Globus pallidus (tissue), 1 donor: Measurements from ENCODE around the gene ST3GAL5.
"Not testable (repeated sequence)": the region's sequence is repeated elsewhere in the genome, so short reads cannot be mapped to it uniquely, and the experiment has no call there.

Experiments
- DNase-seq: peaks from one replicate; pipeline ENCODE4 v3.0.0-alpha.2; 2015; ENCODE audit warnings: low spot score

The ST3GAL5 gene

DNA sequence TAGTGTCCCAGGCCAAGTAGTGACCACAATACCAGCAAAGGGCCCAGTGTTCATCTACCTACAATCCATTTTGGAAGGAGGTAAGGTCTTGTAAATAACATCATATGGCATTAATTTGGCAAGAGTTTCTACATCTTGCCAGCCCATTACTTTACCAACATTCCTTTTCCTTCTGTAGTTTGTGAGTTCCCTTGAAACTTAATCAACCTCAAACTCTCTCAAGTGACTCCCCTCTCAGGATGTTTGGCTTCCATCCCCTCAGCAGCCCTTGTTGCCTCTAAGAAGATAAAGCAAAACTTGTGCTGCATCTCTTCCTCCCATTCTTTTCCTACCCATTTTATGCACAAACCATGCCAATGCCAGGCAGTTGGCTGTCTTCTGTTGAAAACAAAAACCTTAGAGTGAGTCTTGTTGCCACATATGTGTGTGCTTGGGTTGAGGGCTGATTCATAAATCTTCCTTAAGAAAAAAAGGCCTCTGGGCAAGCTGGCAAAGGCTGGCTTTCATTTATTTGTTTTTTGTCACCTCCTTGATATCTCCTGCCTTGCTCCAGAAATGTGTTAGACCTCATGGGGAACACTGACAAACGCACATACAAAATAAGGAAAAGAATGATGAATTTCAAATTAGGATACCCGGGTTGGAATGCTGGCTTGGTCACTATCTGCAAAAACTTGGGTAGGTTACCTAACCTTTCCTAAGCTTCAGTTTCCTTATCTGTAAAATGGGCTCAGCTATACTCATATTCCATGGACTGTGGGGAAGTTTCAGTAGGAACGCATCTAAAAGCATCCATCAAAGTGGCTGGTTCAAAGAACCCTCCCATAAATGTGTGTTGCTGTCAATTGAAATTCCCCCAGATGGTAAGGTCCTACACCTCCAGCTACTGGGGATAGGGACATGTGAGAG is 29.4 kb upstream of the ST3GAL5 start:
- DNase-seq = no peak

DNA sequence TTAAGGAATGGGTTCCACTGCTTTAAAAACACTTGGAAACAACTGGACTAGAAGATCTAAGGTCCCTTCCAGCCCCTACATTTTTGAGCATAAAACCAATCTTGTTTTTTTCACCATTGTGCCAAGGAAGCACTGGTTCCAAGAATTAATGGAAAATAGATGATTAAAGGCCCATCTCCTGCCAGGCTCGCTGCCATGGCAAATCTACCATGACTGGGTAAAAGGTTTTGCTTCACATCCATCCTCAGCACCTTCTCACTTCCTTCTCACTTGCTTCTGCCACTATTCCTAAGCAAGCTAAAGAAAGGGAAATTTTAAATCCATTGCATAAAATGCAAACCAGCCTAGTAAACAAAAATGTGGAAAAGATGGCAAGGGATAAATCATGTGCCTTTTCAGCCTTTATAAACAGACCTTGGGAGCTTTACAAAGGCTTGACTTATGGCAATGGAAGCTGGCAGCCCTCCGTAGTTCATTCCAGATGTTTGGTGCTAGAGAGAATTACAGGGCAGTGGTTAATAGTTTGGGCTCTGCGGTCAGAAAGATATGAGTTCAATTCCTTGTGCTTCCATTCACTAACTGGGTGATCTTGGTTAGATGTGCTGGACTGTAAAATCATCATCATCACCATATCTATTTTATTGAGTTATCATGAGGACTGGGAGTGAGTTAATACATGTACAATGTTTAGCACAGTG is 27.0 kb upstream of the ST3GAL5 start:
- no peak for DNase-seq

DNA sequence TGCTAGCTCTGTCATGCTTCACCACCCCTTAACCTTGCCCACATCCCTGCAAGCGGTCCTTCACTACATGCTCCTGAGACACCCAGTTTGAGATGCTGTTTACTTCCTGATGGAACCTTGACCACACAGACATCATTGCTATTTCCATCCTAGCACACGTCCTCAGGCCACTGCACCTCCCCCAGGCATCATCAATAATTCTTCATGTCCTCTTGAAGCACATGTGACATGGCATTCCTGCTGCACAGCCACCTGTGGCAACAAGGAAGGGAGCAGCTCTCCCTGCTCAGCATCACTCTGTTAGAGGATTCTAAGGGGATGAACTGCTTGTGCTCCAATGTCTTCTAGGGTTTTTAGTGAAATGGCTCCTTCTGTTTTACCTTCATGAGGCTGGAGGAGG is 26.1 kb upstream of the ST3GAL5 start:
- DNase-seq = no peak

DNA sequence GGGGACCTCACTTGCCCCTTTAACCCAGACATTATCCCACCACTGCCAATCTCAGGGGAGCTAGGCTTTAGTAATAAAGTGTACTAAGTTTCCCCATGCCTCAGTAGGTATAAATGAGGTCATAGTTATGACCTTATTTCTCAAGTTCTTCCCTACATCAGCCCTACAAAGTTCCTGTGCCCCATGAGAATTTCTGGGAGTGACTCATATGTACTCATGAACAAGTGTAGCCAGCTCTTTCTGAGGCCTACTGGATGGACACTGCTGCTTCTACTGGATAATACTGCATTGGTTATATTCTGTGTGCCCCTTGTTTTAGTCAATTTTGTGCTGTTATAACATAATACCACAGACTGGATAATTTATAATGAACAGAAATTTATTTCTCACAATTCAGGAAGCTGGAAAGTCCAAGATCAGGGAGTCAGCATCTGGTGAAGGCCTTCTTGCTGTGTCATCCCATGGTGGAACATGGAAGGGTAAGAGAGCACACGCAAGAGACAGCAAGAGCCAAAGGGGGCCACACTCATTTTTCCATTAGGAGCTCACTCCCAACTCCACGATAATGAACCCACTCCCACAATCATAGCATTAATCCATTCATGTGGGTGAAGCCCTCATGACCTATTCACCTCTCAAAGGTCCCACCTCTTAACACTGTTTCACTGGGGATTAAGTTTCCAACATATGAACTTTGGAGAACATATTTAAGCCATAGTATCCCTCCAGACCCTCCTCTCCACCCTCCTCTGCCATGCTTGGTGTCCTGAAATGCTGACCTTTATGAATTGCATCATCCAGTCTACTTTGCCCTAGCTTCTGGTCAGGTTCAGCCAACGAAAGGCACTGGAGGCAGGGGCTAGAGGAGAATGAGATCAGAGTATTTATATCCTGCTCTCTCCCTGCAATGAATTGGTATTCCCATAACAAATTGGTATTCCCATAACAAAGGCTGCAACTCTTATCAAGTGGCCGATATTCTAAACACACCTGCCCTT is 25.4 kb upstream of the ST3GAL5 start:
- DNase-seq = no peak

DNA sequence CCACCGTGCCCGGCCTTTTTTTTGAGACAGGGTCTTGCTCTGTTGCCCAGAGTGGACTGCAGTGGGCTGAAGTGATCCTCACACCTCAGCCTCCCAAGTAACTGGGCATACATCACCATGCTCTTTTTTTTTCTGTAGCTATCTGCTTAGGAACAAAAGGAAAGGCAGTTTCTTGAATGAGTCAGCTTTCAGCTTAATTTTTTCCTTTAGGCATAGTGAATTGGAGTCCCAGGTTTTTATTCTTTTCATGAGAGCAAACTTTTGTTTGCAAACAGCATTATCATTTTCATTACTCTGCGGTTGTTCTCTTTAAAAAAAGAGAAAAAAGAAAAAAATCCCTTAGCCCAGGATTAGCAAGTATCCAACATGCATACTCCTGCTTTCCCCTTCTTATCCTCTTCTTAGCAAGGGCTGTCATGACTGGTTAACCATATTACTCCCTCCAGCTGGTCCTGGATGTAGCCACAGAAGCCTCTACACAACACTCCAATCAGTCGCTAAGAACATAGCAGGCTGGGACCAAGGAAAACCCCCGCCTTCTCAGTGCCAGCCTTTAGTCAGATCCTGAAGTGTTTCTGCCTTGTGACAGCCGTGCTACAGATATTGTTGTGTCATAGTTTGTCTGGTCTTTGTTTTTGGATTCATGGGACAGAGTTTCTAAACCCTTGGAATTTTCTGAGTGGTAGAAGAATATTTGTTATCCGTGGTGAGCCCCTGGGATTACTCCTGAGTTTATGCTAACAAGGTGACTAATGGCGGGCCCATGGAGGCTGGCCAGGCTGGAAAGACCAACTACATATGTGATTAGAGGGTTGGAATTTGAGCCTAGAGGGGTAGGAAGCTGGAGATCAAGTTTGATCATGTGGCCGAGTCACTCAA is 23.3 kb upstream of the ST3GAL5 start:
- DNase-seq = no peak

DNA sequence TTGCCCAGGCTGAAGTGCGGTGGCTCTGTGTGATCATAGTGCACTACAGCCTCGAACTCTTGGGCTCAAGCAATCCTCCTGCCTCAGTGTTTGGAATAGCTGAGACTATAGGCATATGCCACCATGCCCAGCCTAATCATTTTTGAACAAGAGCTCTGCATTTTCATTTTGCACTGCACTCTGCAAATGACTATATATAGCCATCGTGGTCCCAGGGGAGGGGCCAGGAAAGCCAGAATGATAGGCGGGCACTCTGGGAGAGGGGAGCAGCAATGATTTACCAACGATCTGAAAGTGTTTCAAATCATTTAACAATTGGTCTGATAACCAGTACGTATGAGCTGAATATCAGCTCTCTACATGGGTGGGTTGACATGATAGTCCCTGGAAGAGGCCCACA is 22.3 kb upstream of the ST3GAL5 start:
- no peak for DNase-seq

DNA sequence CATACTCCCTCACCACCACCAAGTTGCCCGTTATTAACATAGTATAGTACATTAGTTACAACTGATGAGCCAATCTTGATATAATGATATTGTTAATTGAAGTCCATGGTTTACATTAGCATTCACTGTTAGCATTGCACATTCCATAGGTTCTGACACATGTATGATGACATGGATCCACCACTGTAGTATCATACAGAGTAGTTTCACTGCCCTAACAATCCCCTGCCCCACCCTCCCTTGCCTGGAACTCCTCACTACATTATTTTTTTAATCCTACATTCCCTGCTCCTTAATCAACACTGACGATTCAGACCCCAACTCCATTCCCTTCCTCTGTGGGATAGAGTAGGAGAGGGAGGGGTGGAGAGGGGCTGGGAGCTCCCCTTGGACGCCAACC is 20.2 kb upstream of the ST3GAL5 start:
- DNase-seq = no peak

DNA sequence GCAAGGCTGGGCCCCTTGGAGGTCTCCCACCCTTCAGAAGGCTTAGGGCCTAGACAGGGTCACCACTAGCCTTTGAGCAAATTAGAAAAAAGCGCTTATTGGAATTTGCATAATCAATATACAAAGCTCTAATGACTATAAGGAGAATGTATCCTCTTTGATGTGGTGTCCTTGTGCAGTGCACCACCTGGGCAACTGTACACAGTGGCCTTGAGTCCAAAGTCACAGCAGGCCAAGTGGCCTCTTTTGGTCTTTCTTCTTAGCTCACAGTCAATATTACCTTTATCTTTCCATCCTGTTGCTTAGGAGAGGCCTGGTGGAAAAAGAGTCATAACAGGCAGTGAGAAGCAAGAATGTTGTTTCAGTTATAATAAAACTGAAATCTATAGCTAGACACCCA is 19.7 kb upstream of the ST3GAL5 start:
- no peak for DNase-seq

DNA sequence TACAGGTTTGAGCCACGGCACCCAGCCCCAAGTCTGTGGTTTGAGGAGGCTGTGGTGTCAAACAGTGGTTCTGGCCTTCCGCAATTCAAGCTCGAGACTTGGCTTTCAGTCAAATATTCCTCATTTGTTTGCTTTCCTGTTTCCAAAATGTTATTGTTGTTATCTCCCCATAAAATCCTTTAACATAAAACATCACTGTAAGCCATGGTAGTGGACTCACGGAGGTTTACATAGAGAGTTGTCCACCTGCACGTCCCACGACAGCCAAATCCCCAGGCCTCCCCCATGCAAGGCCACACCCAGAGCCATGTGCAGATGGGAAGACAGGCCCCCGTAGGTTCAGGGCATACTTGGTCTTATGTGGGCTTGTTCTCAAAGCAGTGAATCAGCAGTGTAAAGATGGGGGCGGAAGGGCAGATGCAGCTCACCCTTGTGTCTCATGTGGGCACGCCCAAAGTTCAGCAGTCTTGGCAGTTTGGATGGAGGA is 18.9 kb upstream of the ST3GAL5 start:
- no peak for DNase-seq

DNA sequence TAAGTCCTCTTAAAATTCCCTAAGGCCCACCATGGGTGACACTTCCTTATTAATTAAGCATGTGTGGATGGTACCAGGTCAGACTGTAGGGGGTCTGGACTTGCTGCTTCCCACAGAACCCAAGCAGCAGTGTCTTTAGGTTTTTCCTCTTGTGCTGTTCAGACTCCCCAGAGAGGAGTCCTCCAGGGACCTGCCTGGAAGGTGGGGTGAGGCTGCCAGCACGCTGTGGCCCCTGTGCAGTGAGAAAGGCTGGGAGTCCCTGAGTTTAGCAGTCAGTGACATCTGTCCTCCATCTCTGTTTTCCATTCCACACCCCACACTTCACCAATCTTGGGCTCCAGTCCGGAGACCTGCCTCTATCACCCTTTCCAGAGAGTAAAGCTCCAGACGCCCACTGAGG is 18.0 kb upstream of the ST3GAL5 start:
- DNase-seq = no peak

DNA sequence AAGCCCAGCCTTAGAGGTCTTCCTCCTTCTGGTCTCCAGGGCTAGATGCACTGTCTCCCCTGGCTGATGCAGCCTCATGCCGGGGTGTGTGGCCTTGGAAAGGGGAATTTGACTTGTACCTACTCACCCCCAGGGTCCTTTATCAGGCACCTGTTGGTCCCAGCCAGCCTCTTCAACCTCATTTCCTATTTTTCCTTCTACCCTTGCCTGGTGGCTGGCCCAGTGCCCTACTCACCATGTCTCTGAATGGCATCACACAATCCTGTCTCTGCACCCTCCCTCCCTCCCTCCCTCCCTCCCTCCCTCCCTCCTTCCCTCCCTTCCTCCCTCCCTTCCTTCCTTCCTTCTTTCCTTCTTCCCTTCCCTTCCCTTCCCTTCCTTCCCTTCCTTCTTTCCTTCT is 17.1 kb upstream of the ST3GAL5 start:
- DNase-seq = no peak

DNA sequence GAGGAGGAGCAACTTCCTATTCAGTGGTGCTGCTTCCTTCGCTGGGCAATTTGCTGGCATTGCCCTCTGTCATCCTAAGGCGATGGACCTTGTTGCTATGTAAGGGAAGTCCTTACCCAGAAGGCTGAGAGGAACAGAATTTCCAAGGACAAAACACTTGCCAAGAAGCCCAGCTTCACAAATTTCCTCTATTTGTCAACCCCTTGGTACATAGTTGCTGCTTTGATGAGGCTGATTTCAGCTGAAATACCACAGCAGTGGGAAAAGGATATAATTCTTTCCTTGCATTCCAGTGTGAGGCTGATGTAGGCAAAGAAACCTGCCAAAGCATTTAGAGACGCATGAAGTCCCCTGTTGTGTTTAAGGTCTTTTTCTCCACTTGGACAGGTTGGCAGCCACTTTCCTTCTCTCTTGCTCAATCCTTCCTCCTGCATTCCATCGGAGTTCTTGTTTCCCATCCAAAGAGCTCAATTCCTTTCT is 16.4 kb upstream of the ST3GAL5 start:
- DNase-seq = peak; percentile 74

DNA sequence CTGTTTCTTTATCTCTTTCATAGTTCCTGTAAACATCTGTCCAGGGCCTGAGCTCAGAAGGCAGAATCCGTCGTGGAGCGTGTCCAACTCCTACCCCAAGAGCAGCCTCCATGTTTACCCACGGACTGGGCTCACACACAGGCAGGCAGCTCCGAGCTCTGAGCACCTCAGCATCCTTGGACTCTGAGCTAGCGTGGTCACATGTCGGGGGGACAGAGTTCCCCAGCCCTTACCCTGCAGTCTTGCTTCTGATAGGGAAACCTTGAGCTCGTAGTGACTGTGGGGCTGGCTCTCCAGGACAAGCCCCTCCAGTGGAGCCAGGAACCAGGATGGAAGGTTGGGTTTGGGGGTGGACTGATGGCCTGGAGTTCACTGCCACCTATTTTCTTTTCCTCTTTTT is 15.1 kb upstream of the ST3GAL5 start:
- DNase-seq = no peak

DNA sequence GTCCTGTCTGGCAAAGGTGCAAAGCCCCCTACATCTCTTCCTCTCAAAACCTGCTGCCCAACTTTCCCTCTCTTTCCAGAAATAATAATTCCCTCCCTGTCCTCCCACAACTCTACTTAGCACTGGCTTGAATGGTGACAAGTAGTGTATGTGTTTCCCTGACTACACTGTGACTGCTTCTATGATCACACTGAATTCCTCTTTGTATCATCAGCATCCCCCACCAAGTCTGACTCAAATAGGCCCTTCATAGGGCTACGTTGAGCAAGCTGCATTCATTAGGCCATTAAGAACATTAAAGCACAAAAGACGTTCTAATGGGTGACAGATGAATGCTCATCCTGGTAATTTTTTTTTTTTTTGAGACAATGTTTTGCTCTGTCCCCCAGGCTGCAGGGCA is 13.7 kb upstream of the ST3GAL5 start:
- peak; percentile 97 for DNase-seq

DNA sequence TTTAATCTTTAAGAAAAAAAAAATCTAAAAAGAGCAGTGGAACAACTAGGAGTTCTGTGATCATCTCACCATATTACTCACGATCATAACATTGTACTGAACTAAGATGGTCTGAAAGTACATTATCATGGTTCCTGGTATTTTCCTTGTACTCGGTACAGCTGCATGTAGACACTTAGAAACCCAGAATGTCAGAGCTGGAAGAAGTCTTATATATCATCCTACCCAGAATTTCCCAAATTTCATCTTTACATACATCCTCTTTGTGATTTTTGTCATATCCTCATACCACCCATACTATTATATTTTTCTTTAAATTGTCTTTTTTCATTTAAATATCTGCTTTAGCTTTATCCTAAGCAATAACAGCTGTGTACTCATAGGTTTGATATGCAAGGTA is 12.4 kb upstream of the ST3GAL5 start:
- DNase-seq = no peak

DNA sequence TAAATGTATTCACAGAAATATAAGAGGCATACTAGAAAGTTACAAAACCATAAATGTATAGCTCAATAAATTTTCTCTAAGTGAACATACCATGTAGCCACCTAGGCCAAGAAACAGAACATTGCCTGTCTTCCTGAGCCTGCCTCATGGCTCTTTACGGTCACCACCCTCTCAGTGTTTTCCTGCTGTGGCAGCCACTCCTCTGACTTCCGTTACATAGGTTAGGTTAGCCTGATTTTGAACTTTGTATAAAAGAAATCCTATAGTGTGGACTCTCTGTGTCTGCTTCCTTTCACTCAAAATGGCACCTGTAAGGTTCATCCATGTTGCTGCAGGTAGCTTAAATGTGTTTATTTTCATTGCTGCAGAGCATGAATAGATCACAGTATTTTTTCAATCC is 11.6 kb upstream of the ST3GAL5 start:
- no peak for DNase-seq

DNA sequence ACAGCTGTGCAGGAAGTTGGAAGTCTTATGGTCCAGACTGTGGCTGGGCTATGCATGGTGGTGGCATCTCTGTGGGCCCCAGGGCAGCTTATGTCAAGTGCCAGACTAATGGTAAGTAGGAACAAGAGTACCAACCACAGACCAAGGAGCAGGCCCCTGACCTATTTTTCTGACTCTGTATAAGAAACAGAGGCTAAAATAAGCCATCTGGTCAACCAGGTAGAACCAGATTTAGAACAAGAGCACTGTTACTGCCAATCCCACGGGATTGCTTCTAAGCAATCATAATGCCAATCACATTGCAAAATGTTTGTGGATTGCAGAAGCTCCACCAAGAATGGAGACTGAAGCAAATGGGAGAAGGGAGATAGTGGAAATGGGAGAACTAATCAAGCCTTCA is 11.1 kb upstream of the ST3GAL5 start:
- no peak for DNase-seq

DNA sequence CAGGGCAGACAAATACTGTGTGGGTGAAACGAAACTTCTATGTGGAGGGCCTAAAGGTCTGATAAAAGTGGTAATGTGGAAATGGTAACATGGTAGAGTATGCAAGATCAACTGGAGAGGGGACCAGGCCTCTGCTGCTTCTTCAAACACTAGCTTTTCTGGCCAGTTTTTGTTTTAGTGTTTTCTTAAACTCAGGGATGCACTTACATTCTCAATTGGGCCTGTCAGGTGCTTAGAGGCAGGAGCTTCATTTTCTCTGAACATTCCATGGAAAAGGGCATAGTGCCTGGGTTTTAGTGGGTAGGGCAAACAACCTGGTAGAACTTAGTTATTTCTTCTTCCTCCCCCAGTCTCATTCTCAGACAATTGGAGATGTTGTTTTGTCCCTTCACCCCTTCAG is 10.5 kb upstream of the ST3GAL5 start:
- no peak for DNase-seq

DNA sequence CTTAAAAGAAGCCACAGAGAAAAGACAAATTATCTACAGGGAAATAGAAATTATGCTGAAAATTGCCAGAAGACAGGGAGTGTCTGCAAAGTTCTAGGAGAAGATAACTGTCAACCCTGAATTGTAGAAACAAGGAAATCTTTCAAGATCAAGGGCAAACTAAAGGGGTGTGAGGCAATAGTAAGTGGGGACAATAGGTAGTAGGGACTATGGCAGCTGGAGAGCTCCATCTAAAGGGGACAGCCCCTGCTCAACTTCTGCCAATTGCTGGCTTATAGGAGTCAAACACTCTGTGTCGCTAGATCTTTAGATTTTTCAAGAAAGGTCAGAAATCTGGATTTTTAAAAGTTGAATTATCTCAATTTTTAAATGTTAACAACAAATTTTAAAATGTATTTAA is 10.1 kb upstream of the ST3GAL5 start:
- no peak for DNase-seq

DNA sequence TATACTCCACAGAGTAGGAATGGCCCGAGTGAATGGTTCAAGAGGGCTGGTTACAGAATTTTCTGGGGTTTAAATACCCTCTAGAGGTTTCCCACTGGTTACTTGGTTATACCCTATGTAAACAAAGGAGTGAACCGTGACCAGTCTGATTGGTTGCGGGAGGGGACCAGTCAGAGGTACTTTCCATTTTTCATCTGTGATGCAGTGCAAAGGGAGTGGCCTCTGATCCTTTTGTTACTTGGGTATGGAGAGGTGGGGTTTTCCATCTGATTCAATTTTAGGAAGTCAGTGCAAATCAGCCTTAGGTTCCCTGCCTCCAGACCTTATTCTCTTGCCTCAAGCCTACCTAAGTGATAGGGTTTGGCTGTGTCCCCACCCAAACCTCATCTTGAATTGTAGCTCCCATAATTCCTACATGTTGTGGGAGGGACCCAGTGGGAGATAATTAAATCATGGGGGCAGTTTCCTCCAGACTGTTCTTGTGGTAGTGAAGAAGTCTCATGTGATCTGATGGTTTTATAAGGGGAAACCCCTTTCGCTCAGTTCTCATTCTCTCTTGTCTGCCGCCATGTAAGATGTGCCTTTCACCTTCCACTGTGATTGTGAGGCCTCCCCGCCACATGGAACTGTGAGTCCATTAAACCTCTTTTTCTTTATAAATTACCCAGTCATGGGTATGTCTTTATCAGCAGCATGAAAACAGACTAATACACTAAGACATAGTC is 5.9 kb upstream of the ST3GAL5 start:
- DNase-seq = not testable (repeated sequence)
